ENCODE results near the gene ADGRA3. TPM values are rescaled to one million over a fixed set of nuclear protein-coding genes. Genes with fewer than 3 reads are reported as not detected.

Gene ADGRA3
- total and polyA plus RNA-seq, 5 donors from 2014 or later = 0.20 to 2.1 TPM; not detected in 3

- Histone ChIP-seq H3K4me1 (ENCODE audit: control insufficient read depth, insufficient read depth, low read length, poor library complexity, severe bottlenecking) (no peaks in the 10 kb centered on the region), H3K4me3 (ENCODE audit: low read depth, low read length) (no peak overlapping the region), H3K36me3 (ENCODE audit: control insufficient read depth, insufficient read depth, low read length) (no peaks in the 10 kb centered on the region), H3K27me3 (ENCODE audit: control insufficient read depth, insufficient read depth, low read length) (no peaks in the 10 kb centered on the region), H3K27ac (ENCODE audit: insufficient read depth, low read length, poor library complexity, severe bottlenecking) (no peak overlapping the region), H3K9me3 (ENCODE audit: control insufficient read depth in 2 of 2, low read length in 2 of 2) (no peaks in the 10 kb centered on the region)
- ATAC-seq (ENCODE audit: low read depth in 2 of 2) (no peak), DNase-seq (no peak)
- Mint-ChIP-seq H3K27ac (no peak overlapping the region), H3K4me1 (no peaks in the 10 kb centered on the region), H3K36me3 (no peaks in the 10 kb centered on the region), H3K27me3 (no peaks in the 10 kb centered on the region), H3K9me3 (peaks cover 0 to 7% (median 3%) of the 10 kb centered on the region in 7 donors), H3K4me3 (no peak overlapping the region)
Measured at GRCh38 chr4:22487328-22487727, 28.5 kb downstream of the ADGRA3 start.

GRCh38 chr4:22486276-22486675 lies 29.6 kb downstream of the ADGRA3 start:
- H3K9me3 Mint-ChIP-seq = peaks cover 0 to 7% (median 3%) of the 10 kb centered on the region in 7 donors
- H3K9me3 ChIP-seq (ENCODE audit: control insufficient read depth in 2 of 2, low read length in 2 of 2) = no peaks in the 10 kb centered on the region
- no peak overlapping the region for H3K4me3 Mint-ChIP-seq
- no peaks in the 10 kb centered on the region for H3K4me1 Mint-ChIP-seq
- no peak overlapping the region for H3K27ac ChIP-seq (ENCODE audit: insufficient read depth, low read length, poor library complexity, severe bottlenecking)
- H3K27me3 ChIP-seq (ENCODE audit: control insufficient read depth, insufficient read depth, low read length) = no peaks in the 10 kb centered on the region
- H3K27ac Mint-ChIP-seq = no peak overlapping the region
- no peaks in the 10 kb centered on the region for H3K27me3 Mint-ChIP-seq
- H3K36me3 ChIP-seq (ENCODE audit: control insufficient read depth, insufficient read depth, low read length) = no peaks in the 10 kb centered on the region
- no peak overlapping the region for H3K4me3 ChIP-seq (ENCODE audit: low read depth, low read length)
- no peaks in the 10 kb centered on the region for H3K36me3 Mint-ChIP-seq
- DNase-seq (no peak), ATAC-seq (ENCODE audit: low read depth in 2 of 2) (no peak)
- no peaks in the 10 kb centered on the region for H3K4me1 ChIP-seq (ENCODE audit: control insufficient read depth, insufficient read depth, low read length, poor library complexity, severe bottlenecking)

GRCh38 chr4:22485737-22486136 lies 30.1 kb downstream of the ADGRA3 start:
- no peaks in the 10 kb centered on the region for H3K27me3 ChIP-seq (ENCODE audit: control insufficient read depth, insufficient read depth, low read length)
- no peaks in the 10 kb centered on the region for H3K4me1 ChIP-seq (ENCODE audit: control insufficient read depth, insufficient read depth, low read length, poor library complexity, severe bottlenecking)
- H3K36me3 Mint-ChIP-seq = no peaks in the 10 kb centered on the region
- ATAC-seq (ENCODE audit: low read depth in 2 of 2) (no peak), DNase-seq (no peak)
- no peak overlapping the region for H3K27ac Mint-ChIP-seq
- H3K4me3 Mint-ChIP-seq = no peak overlapping the region
- no peak overlapping the region for H3K4me3 ChIP-seq (ENCODE audit: low read depth, low read length)
- H3K9me3 ChIP-seq (ENCODE audit: control insufficient read depth in 2 of 2, low read length in 2 of 2) = no peaks in the 10 kb centered on the region
- H3K27me3 Mint-ChIP-seq = no peaks in the 10 kb centered on the region
- H3K4me1 Mint-ChIP-seq = no peaks in the 10 kb centered on the region
- no peak overlapping the region for H3K27ac ChIP-seq (ENCODE audit: insufficient read depth, low read length, poor library complexity, severe bottlenecking)
- H3K36me3 ChIP-seq (ENCODE audit: control insufficient read depth, insufficient read depth, low read length) = no peaks in the 10 kb centered on the region
- peaks cover 0 to 7% (median 3%) of the 10 kb centered on the region in 7 donors for H3K9me3 Mint-ChIP-seq

- H3K36me3 Mint-ChIP-seq = no peaks in the 10 kb centered on the region
- DNase-seq = no peak
- Histone ChIP-seq H3K9me3 (ENCODE audit: control insufficient read depth in 2 of 2, low read length in 2 of 2) (no peaks in the 10 kb centered on the region), H3K4me3 (ENCODE audit: low read depth, low read length) (no peak overlapping the region), H3K36me3 (ENCODE audit: control insufficient read depth, insufficient read depth, low read length) (no peaks in the 10 kb centered on the region), H3K27me3 (ENCODE audit: control insufficient read depth, insufficient read depth, low read length) (no peaks in the 10 kb centered on the region), H3K27ac (ENCODE audit: insufficient read depth, low read length, poor library complexity, severe bottlenecking) (no peak overlapping the region), H3K4me1 (ENCODE audit: control insufficient read depth, insufficient read depth, low read length, poor library complexity, severe bottlenecking) (no peaks in the 10 kb centered on the region)
- H3K27me3 Mint-ChIP-seq = no peaks in the 10 kb centered on the region
- H3K4me3 Mint-ChIP-seq = no peak overlapping the region
- peaks cover 0 to 10% (median 2%) of the 10 kb centered on the region in 7 donors for H3K9me3 Mint-ChIP-seq
- H3K27ac Mint-ChIP-seq = no peak overlapping the region
- no peaks in the 10 kb centered on the region for H3K4me1 Mint-ChIP-seq
- no peak for ATAC-seq (ENCODE audit: low read depth in 2 of 2)
Measured at GRCh38 chr4:22483551-22483981, 32.3 kb downstream of the ADGRA3 start.

GRCh38 chr4:22482250-22483127 lies 33.4 kb downstream of the ADGRA3 start:
- Histone ChIP-seq H3K9me3 (ENCODE audit: control insufficient read depth in 2 of 2, low read length in 2 of 2) (no peaks in the 10 kb centered on the region), H3K36me3 (ENCODE audit: control insufficient read depth, insufficient read depth, low read length) (no peaks in the 10 kb centered on the region), H3K4me1 (ENCODE audit: control insufficient read depth, insufficient read depth, low read length, poor library complexity, severe bottlenecking) (no peaks in the 10 kb centered on the region), H3K4me3 (ENCODE audit: low read depth, low read length) (no peak overlapping the region), H3K27me3 (ENCODE audit: control insufficient read depth, insufficient read depth, low read length) (no peaks in the 10 kb centered on the region), H3K27ac (ENCODE audit: insufficient read depth, low read length, poor library complexity, severe bottlenecking) (no peak overlapping the region)
- peaks cover 0 to 7% (median 5%) of the 10 kb centered on the region in 7 donors for H3K9me3 Mint-ChIP-seq
- H3K27ac Mint-ChIP-seq = no peak overlapping the region
- no peak for ATAC-seq (ENCODE audit: low read depth in 2 of 2)
- no peak for DNase-seq
- no peaks in the 10 kb centered on the region for H3K4me1 Mint-ChIP-seq
- H3K36me3 Mint-ChIP-seq = no peaks in the 10 kb centered on the region
- no peak overlapping the region for H3K4me3 Mint-ChIP-seq
- no peaks in the 10 kb centered on the region for H3K27me3 Mint-ChIP-seq

- DNase-seq (no peak), ATAC-seq (ENCODE audit: low read depth in 2 of 2) (no peak)
- H3K9me3 ChIP-seq (ENCODE audit: control insufficient read depth in 2 of 2, low read length in 2 of 2) = no peaks in the 10 kb centered on the region
- Mint-ChIP-seq H3K36me3 (no peaks in the 10 kb centered on the region), H3K27ac (no peak overlapping the region), H3K4me3 (no peak overlapping the region), H3K27me3 (no peaks in the 10 kb centered on the region), H3K4me1 (no peaks in the 10 kb centered on the region), H3K9me3 (peaks cover 0 to 7% (median 5%) of the 10 kb centered on the region in 7 donors)
- no peak overlapping the region for H3K27ac ChIP-seq (ENCODE audit: insufficient read depth, low read length, poor library complexity, severe bottlenecking)
- no peaks in the 10 kb centered on the region for H3K4me1 ChIP-seq (ENCODE audit: control insufficient read depth, insufficient read depth, low read length, poor library complexity, severe bottlenecking)
- H3K27me3 ChIP-seq (ENCODE audit: control insufficient read depth, insufficient read depth, low read length) = no peaks in the 10 kb centered on the region
- H3K4me3 ChIP-seq (ENCODE audit: low read depth, low read length) = no peak overlapping the region
- no peaks in the 10 kb centered on the region for H3K36me3 ChIP-seq (ENCODE audit: control insufficient read depth, insufficient read depth, low read length)
Measured at GRCh38 chr4:22480675-22481327, 35.1 kb downstream of the ADGRA3 start.

- Histone ChIP-seq H3K36me3 (ENCODE audit: control insufficient read depth, insufficient read depth, low read length) (no peaks in the 10 kb centered on the region), H3K27ac (ENCODE audit: insufficient read depth, low read length, poor library complexity, severe bottlenecking) (no peak overlapping the region), H3K4me1 (ENCODE audit: control insufficient read depth, insufficient read depth, low read length, poor library complexity, severe bottlenecking) (no peaks in the 10 kb centered on the region), H3K4me3 (ENCODE audit: low read depth, low read length) (no peak overlapping the region), H3K9me3 (ENCODE audit: control insufficient read depth in 2 of 2, low read length in 2 of 2) (no peaks in the 10 kb centered on the region), H3K27me3 (ENCODE audit: control insufficient read depth, insufficient read depth, low read length) (no peaks in the 10 kb centered on the region)
- no peak for ATAC-seq (ENCODE audit: low read depth in 2 of 2)
- Mint-ChIP-seq H3K4me1 (no peaks in the 10 kb centered on the region), H3K36me3 (no peaks in the 10 kb centered on the region), H3K9me3 (peaks cover 0 to 9% (median 6%) of the 10 kb centered on the region in 7 donors), H3K4me3 (peak overlapping the region in 1 of 4 donors; percentile 21), H3K27ac (no peak overlapping the region), H3K27me3 (peaks cover 4% of the 10 kb centered on the region)
- DNase-seq = no peak
Measured at GRCh38 chr4:22478426-22478825, 37.4 kb downstream of the ADGRA3 start.
